ENCODE results near the gene MYRF. TPM values are rescaled to one million over a fixed set of nuclear protein-coding genes. Genes with fewer than 3 reads are reported as not detected.

The MYRF gene
- total and polyA plus RNA-seq, 4 experiments from 2014 or later, result 0.44 to 1.6 (median 0.89) TPM

- H3K9me3 ChIP-seq (ENCODE audit: control insufficient read depth in 1 of 2, low read length in 2 of 2), result no peaks in the 10 kb centered on the region
- H3K4me1 ChIP-seq (ENCODE audit: insufficient read depth, low read length), result peaks cover 21% of the 10 kb centered on the region
- no peaks in the 10 kb centered on the region for H3K36me3 ChIP-seq (ENCODE audit: insufficient read depth, low read length)
- peaks cover 4 to 19% of the 10 kb centered on the region in 2 donors for H3K27me3 Mint-ChIP-seq
- POLR2A ChIA-PET (ENCODE audit: partially characterized antibody), result interaction anchor here (0.6 to 4.1 kb wide), 11 partner anchors 11 to 309 kb away, joined by 3 to 28 read pairs (median 5); partner anchors contain the start of genes FADS2, FEN1, FTH1 and INCENP
- H3K27ac ChIP-seq (ENCODE audit: low read depth, low read length), result no peak overlapping the region
- H3K4me3 Mint-ChIP-seq, result peak overlapping the region; percentile 84 to 97 (median 92)
- peaks cover 10% of the 10 kb centered on the region for H3K27me3 ChIP-seq (ENCODE audit: insufficient read depth, low read length)
- H3K4me1 Mint-ChIP-seq, result peaks cover 3 to 18% (median 7%) of the 10 kb centered on the region in 4 donors
- H3K27ac Mint-ChIP-seq, result peak overlapping the region in 6 of 7 donors; percentile 65 to 88 (median 76)
- no peaks in the 10 kb centered on the region for H3K9me3 Mint-ChIP-seq
- peaks cover 0 to 4% of the 10 kb centered on the region in 2 donors for H3K36me3 Mint-ChIP-seq
- CTCF ChIA-PET (ENCODE audit: partially characterized antibody), result interaction anchor here (1.0 to 9.4 kb wide), 11 partner anchors 8 to 293 kb away, joined by 3 to 95 read pairs (median 8); partner anchors contain the start of genes FEN1 and TMEM258
- H3K4me3 ChIP-seq (ENCODE audit: low read length in 2 of 2), result peak overlapping the region; percentile 73 to 77
- intact Hi-C loops (cut with micrococcal nuclease), result loop anchor here (1.0 to 5.0 kb wide), 2 partner anchors 18 to 77 kb away; partner anchors contain the start of gene FADS3
- DNase-seq, result peak in 3 of 5 donors; percentile 12 to 61 (median 45)
These were observed 62.7 kb downstream of the MYRF start for GRCh38 chr11:61814958-61815789.

GRCh38 chr11:61815790-61816735 is 63.6 kb downstream of the MYRF start:
- peak overlapping the region; percentile 84 to 97 (median 92) for H3K4me3 Mint-ChIP-seq
- Histone ChIP-seq H3K4me1 (ENCODE audit: insufficient read depth, low read length) (peaks cover 21% of the 10 kb centered on the region), H3K9me3 (ENCODE audit: control insufficient read depth in 1 of 2, low read length in 2 of 2) (no peaks in the 10 kb centered on the region), H3K27ac (ENCODE audit: low read depth, low read length) (peak overlapping the region; percentile 34), H3K4me3 (ENCODE audit: low read length in 2 of 2) (peak overlapping the region; percentile 73 to 77), H3K36me3 (ENCODE audit: insufficient read depth, low read length) (no peaks in the 10 kb centered on the region), H3K27me3 (ENCODE audit: insufficient read depth, low read length) (peaks cover 10% of the 10 kb centered on the region)
- H3K27me3 Mint-ChIP-seq, result peaks cover 4 to 19% of the 10 kb centered on the region in 2 donors
- no peaks in the 10 kb centered on the region for H3K9me3 Mint-ChIP-seq
- DNase-seq, result peak; percentile 38 to 71 (median 58)
- peaks cover 3 to 18% (median 7%) of the 10 kb centered on the region in 4 donors for H3K4me1 Mint-ChIP-seq
- H3K36me3 Mint-ChIP-seq, result peaks cover 0 to 4% of the 10 kb centered on the region in 2 donors
- intact Hi-C loops (cut with micrococcal nuclease), result loop anchor here (1.0 to 5.0 kb wide), 3 partner anchors 19 to 76 kb away; partner anchors contain the start of genes FADS3, FEN1 and TMEM258
- ChIA-PET POLR2A (ENCODE audit: partially characterized antibody) (interaction anchor here (0.7 to 4.1 kb wide), 10 partner anchors 12 to 308 kb away, joined by 3 to 28 read pairs (median 12); partner anchors contain the start of genes FADS2, FEN1, FTH1 and INCENP), CTCF (ENCODE audit: partially characterized antibody) (interaction anchor here (1.0 to 9.4 kb wide), 9 partner anchors 9 to 292 kb away, joined by 3 to 95 read pairs (median 8); partner anchors contain the start of genes FEN1 and TMEM258)
- peak overlapping the region; percentile 5 to 96 (median 83) for H3K27ac Mint-ChIP-seq

- Mint-ChIP-seq H3K27me3 (peaks cover 4 to 19% of the 10 kb centered on the region in 2 donors), H3K4me3 (peak within 1 kb of the TSS; percentile 84 to 97 (median 92)), H3K36me3 (peaks cover 0 to 4% of the 10 kb centered on the region in 2 donors), H3K9me3 (no peaks in the 10 kb centered on the region), H3K27ac (peak within 1 kb of the TSS; percentile 5 to 96 (median 83)), H3K4me1 (peaks cover 3 to 18% (median 7%) of the 10 kb centered on the region in 4 donors)
- Histone ChIP-seq H3K27ac (ENCODE audit: low read depth, low read length) (peak within 1 kb of the TSS; percentile 34), H3K4me3 (ENCODE audit: low read length in 2 of 2) (peak within 1 kb of the TSS; percentile 73 to 77), H3K9me3 (ENCODE audit: control insufficient read depth in 1 of 2, low read length in 2 of 2) (no peaks in the 10 kb centered on the region), H3K27me3 (ENCODE audit: insufficient read depth, low read length) (peaks cover 10% of the 10 kb centered on the region), H3K4me1 (ENCODE audit: insufficient read depth, low read length) (peaks cover 21% of the 10 kb centered on the region), H3K36me3 (ENCODE audit: insufficient read depth, low read length) (no peaks in the 10 kb centered on the region)
- intact Hi-C loops (cut with micrococcal nuclease), result loop anchor here (2.0 to 5.0 kb wide), 2 partner anchors 24 to 75 kb away; partner anchors contain the start of genes FADS3, FEN1 and TMEM258
- POLR2A ChIA-PET (ENCODE audit: partially characterized antibody), result interaction anchor here (0.7 to 4.1 kb wide), 6 partner anchors 12 to 151 kb away, joined by 3 to 28 read pairs (median 20); partner anchors contain the start of genes FADS2, FEN1 and TMEM258
- peak; percentile 54 to 79 (median 68) for DNase-seq
- CTCF ChIA-PET (ENCODE audit: partially characterized antibody), result interaction anchor here (1.4 to 9.4 kb wide), 4 partner anchors 12 to 81 kb away, joined by 4 to 95 read pairs (median 10); partner anchors contain the start of genes FEN1 and TMEM258
These were observed 64.5 kb downstream of the MYRF start, which contains the start of gene FADS1 for GRCh38 chr11:61816736-61817455. Gene FADS1, minus strand, starts transcription at chr11:61817003. Its CDS starts 74 bp downstream, at chr11:61816929.

- Mint-ChIP-seq H3K4me3 (peak overlapping the region; percentile 71 to 86 (median 80)), H3K27me3 (peaks cover 4 to 18% of the 10 kb centered on the region in 2 donors), H3K9me3 (no peaks in the 10 kb centered on the region), H3K4me1 (peaks cover 3 to 18% (median 7%) of the 10 kb centered on the region in 4 donors), H3K27ac (peak overlapping the region in 2 of 7 donors; percentile 68 to 71), H3K36me3 (peaks cover 0 to 4% of the 10 kb centered on the region in 2 donors)
- no peak for DNase-seq
- CTCF ChIA-PET (ENCODE audit: partially characterized antibody), result interaction anchor here (1.4 to 9.4 kb wide), 2 partner anchors 22 to 81 kb away, joined by 4 to 95 read pairs; partner anchors contain the start of genes FEN1 and TMEM258
- Histone ChIP-seq H3K36me3 (ENCODE audit: insufficient read depth, low read length) (no peaks in the 10 kb centered on the region), H3K9me3 (ENCODE audit: control insufficient read depth in 1 of 2, low read length in 2 of 2) (no peaks in the 10 kb centered on the region), H3K27ac (ENCODE audit: low read depth, low read length) (no peak overlapping the region), H3K4me3 (ENCODE audit: low read length in 2 of 2) (no peak overlapping the region), H3K27me3 (ENCODE audit: insufficient read depth, low read length) (peaks cover 10% of the 10 kb centered on the region), H3K4me1 (ENCODE audit: insufficient read depth, low read length) (peaks cover 21% of the 10 kb centered on the region)
- intact Hi-C loops (cut with micrococcal nuclease), result loop anchor here (2.0 to 5.0 kb wide), 2 partner anchors 25 to 75 kb away; partner anchors contain the start of genes FADS3, FEN1 and TMEM258
- POLR2A ChIA-PET (ENCODE audit: partially characterized antibody), result interaction anchor here (1.3 to 4.1 kb wide), 4 partner anchors 11 to 150 kb away, joined by 6 to 28 read pairs (median 20); partner anchors contain the start of genes FADS2, FEN1 and TMEM258
These were observed 65.2 kb downstream of the MYRF start for GRCh38 chr11:61817471-61818202.

- H3K36me3 ChIP-seq (ENCODE audit: insufficient read depth, low read length), result no peaks in the 10 kb centered on the region
- no peak overlapping the region for H3K4me3 ChIP-seq (ENCODE audit: low read length in 2 of 2)
These were observed 67.7 kb downstream of the MYRF start for GRCh38 chr11:61820174-61820573.

More at GRCh38 chr11:61820174-61820573, 67.7 kb downstream of the MYRF start:
- Mint-ChIP-seq H3K4me3 (no peak overlapping the region), H3K27ac (no peak overlapping the region), H3K27me3 (peaks cover 0 to 15% of the 10 kb centered on the region in 2 donors), H3K4me1 (peaks cover 1 to 12% (median 4%) of the 10 kb centered on the region in 4 donors), H3K36me3 (no peaks in the 10 kb centered on the region), H3K9me3 (no peaks in the 10 kb centered on the region)
- ChIA-PET POLR2A (ENCODE audit: partially characterized antibody) (no interaction called here), CTCF (ENCODE audit: partially characterized antibody) (interaction anchor here (1.2 to 1.3 kb wide), 2 partner anchors 9 to 23 kb away, joined by 3 to 5 read pairs; no protein-coding TSS in a partner anchor)
- Histone ChIP-seq H3K27ac (ENCODE audit: low read depth, low read length) (no peak overlapping the region), H3K4me1 (ENCODE audit: insufficient read depth, low read length) (peaks cover 13% of the 10 kb centered on the region), H3K9me3 (ENCODE audit: control insufficient read depth in 1 of 2, low read length in 2 of 2) (no peaks in the 10 kb centered on the region), H3K27me3 (ENCODE audit: insufficient read depth, low read length) (peaks cover 5% of the 10 kb centered on the region)
- intact Hi-C loops (cut with micrococcal nuclease), result no loop called here
- DNase-seq, result no peak
